HepG2 (cell line): ENCODE data around the gene C11orf54. TPM values are rescaled to one million over a fixed set of nuclear protein-coding genes. Genes with fewer than 3 reads are reported as not detected.
A peak's percentile ranks its signal among the peaks of the same experiment; 100 is the strongest.
"Not testable (repeated sequence)": the region's sequence is repeated elsewhere in the genome, so short reads cannot be mapped to it uniquely, and the experiment has no call there.

ENCODE experiments used
- ATAC-seq: fragments of 200-7000 bp; cut with Tn5 transposase; 3 replicates; pipeline ENCODE4 v1.9.1; 2020; ENCODE audit warnings: mild to moderate bottlenecking, moderate library complexity
- BruUV-seq: library from RNA; stranded (reverse); fragments of 400-500 nt; replicated peaks from 2 replicates; lab custom pipeline; 2021; lab: Mats Ljungman, UMichigan
- CTCF ChIA-PET: fragments of 300-600 bp; formaldehyde crosslinking; extraction: SDS; loops from one replicate; lab custom pipeline; 2021; ENCODE audit warnings: low total read pairs, inconsistent platforms, low intra/inter-chr PET ratio; lab: Yijun Ruan, JAX
- POLR2A ChIA-PET: fragments of 350-600 bp; sonication (Branson Sonifier 250); formaldehyde crosslinking; loops from one replicate; lab custom pipeline; 2020; ENCODE audit warnings: antibody characterized with exemption, inconsistent platforms; lab: Yijun Ruan, JAX
- DNase-seq: peaks from one replicate; pipeline ENCODE4 v3.0.0-alpha.2; 2015; ENCODE audit warnings: low spot score
- FAIRE-seq: peaks from 3 replicates; lab custom pipeline; 2011; peaks lifted over from hg19 to GRCh38; lab: Jason Lieb, UNC
- H2AFZ ChIP-seq: one replicate; pipeline ENCODE4 v1.6.1; 2011; ENCODE audit warnings: low read length, inconsistent platforms
- H3K27ac ChIP-seq: fragments of 300-600 bp; 3 replicates; pipeline ENCODE4 v1.8.0; 2011; ENCODE audit warnings: mixed run types, mild to moderate bottlenecking, mixed read lengths, low read length, inconsistent platforms; ENCODE audit not compliant: insufficient read depth; ENCODE audit errors: extremely low read length
- H3K27me3 ChIP-seq, 2 experiments: fragments of 200-600 bp in 1 of 2; 2 replicates in 1 of 2; 3 replicates in 1 of 2; pipeline versions ENCODE4 v1.6.0 to v1.8.0; 2011; ENCODE audit warnings: low read length in 2 of 2, mild to moderate bottlenecking in 2 of 2, moderate library complexity in 2 of 2, inconsistent platforms in 1 of 2; ENCODE audit not compliant: insufficient read depth in 2 of 2, control insufficient read depth in 1 of 2
- H3K36me3 ChIP-seq, 2 experiments: fragments of 200-600 bp in 1 of 2; replicated peaks in 1 of 2; 2 replicates in 1 of 2; 3 replicates in 1 of 2; pipeline versions ENCODE4 v1.5.1 to v1.8.0; 2011; ENCODE audit warnings: low read length in 2 of 2, inconsistent platforms in 1 of 2; ENCODE audit not compliant: insufficient read depth in 2 of 2, control insufficient read depth in 1 of 2
- H3K4me1 ChIP-seq: 2 replicates; pipeline ENCODE4 v1.5.1; 2012; ENCODE audit warnings: low read length, inconsistent platforms; ENCODE audit not compliant: insufficient read depth
- H3K4me2 ChIP-seq: 2 replicates; pipeline ENCODE4 v1.6.0; 2011; ENCODE audit warnings: low read depth, low read length, inconsistent platforms
- H3K4me3 ChIP-seq, 3 experiments: fragments of 200-600 bp in 1 of 3; sonication (generic), shearing (Covaris generic) in 1 of 3; replicated peaks in 1 of 3; 2 replicates each; pipeline ENCODE4 v1.5.1; 2011 to 2016; ENCODE audit warnings: low read length in 3 of 3, inconsistent platforms in 2 of 3, low read depth in 2 of 3, mild to moderate bottlenecking in 2 of 3, control low read depth in 1 of 3, mixed read lengths in 1 of 3; ENCODE audit not compliant: insufficient read depth in 1 of 3
- H3K79me2 ChIP-seq: one replicate; pipeline ENCODE4 v1.6.1; 2011; ENCODE audit warnings: low read length, inconsistent platforms; ENCODE audit not compliant: insufficient read depth
- H3K9ac ChIP-seq: 2 replicates; pipeline ENCODE4 v1.6.0; 2011; ENCODE audit warnings: mild to moderate bottlenecking, low read depth, low read length, inconsistent platforms; ENCODE audit not compliant: insufficient read depth
- H3K9me3 ChIP-seq: 2 replicates; pipeline ENCODE4 v1.5.1; 2012; ENCODE audit warnings: mild to moderate bottlenecking, low read length
- H4K20me1 ChIP-seq: 2 replicates; pipeline ENCODE4 v1.6.0; 2011; ENCODE audit warnings: inconsistent platforms, mild to moderate bottlenecking, low read length, moderate library complexity; ENCODE audit not compliant: insufficient read depth
- AGO2 ChIP-seq: fragments of 200-400 bp; formaldehyde crosslinking; optimal IDR thresholded peaks from 2 replicates; pipeline ENCODE3; 2017; ENCODE audit warnings: mild to moderate bottlenecking, low read depth, low read length, moderate library complexity
- ATF7 ChIP-seq, 2 experiments: fragments of 450-650 bp in 1 of 2; sonication (generic) in 1 of 2; formaldehyde crosslinking in 1 of 2; IDR thresholded peaks; 2 replicates each; pipeline versions ENCODE4 v1.4.0 to v1.6.1; 2016 to 2020; ENCODE audit warnings: antibody characterized with exemption in 1 of 2, mild to moderate bottlenecking in 1 of 2, missing genetic modification reagents in 1 of 2
- RBFOX2 ChIP-seq: fragments of 200-400 bp; formaldehyde crosslinking; IDR thresholded peaks from 2 replicates; pipeline ENCODE4 v1.6.1; 2017; ENCODE audit warnings: low read depth, mild to moderate bottlenecking, low read length
- ZNF546 ChIP-seq: sonication (generic); formaldehyde crosslinking; conservative IDR thresholded peaks from 2 replicates; pipeline ENCODE4 v1.8.1; 2023; ENCODE audit warnings: mild to moderate bottlenecking, missing genetic modification reagents
- ZNF598 ChIP-seq: sonication (generic); formaldehyde crosslinking; IDR thresholded peaks from 2 replicates; pipeline ENCODE4 v1.5.1; 2020; ENCODE audit warnings: mild to moderate bottlenecking, missing genetic modification reagents, borderline replicate concordance
- WGBS: methylation state at CpG from one replicate; pipeline ENCODE4 v1.1.6; 2017; ENCODE audit warnings: low lambda C conversion rate; 5-methylcytosine and 5-hydroxymethylcytosine counted together
- in situ Hi-C: cut with HindIII; loops from 2 replicates; pipeline ENCODE4 v1.10.0; 2017; ENCODE audit warnings: low pct_unique_long_range_greater_than_20kb; ENCODE audit not compliant: extremely low pct_ligation_motif_present
- intact Hi-C: fragments of 100-400 bp; cut with micrococcal nuclease; formaldehyde crosslinking; loops from one replicate; pipeline ENCODE4 v1.10.0; 2022; ENCODE audit not compliant: unreplicated experiment
- polyA plus RNA-seq, 8 experiments: library from polyadenylated mRNA; depleted of rRNA in 3 of 8; stranded (reverse) in 7 of 8; unstranded in 1 of 8; fragments of >200 nt; fragmentation: Illumina TruSeq in 4 of 8; extraction: Trizol in 4 of 8; gene quantifications; 2 replicates each; pipeline versions ENCODE4 v1.2.1 to v1.2.3, GENCODE V29; 2011 to 2016; ENCODE audit warnings: low read depth in 4 of 8, missing spikeins in 1 of 8, mixed read lengths in 1 of 8; ENCODE audit not compliant: insufficient read depth in 1 of 8
- total RNA-seq, 5 experiments: library from RNA; depleted of rRNA; stranded (reverse); fragments of >200 nt; fragmentation: Illumina TruSeq; extraction: Trizol; gene quantifications; 2 replicates each; pipeline ENCODE4 v1.2.3, GENCODE V29; 2016; ENCODE audit warnings: low read depth in 1 of 5
- TF ChIP-seq, protein P1 (sequence below): sonication (generic); formaldehyde crosslinking; IDR thresholded peaks from 2 replicates; pipeline ENCODE4 v1.4.0; 2020; ENCODE audit warnings: missing genetic modification reagents, borderline replicate concordance
- TF ChIP-seq, protein P2 (sequence below): sonication (generic); formaldehyde crosslinking; IDR thresholded peaks from 2 replicates; pipeline ENCODE4 v1.5.0; 2020; ENCODE audit warnings: mild to moderate bottlenecking, missing genetic modification reagents

Gene C11orf54
- total and polyA plus RNA-seq, 2 of the 13 experiments (the other 11 are each of a cell fraction or from before 2014, with no cell fraction given): 42.7 to 50.1 TPM

DNA sequence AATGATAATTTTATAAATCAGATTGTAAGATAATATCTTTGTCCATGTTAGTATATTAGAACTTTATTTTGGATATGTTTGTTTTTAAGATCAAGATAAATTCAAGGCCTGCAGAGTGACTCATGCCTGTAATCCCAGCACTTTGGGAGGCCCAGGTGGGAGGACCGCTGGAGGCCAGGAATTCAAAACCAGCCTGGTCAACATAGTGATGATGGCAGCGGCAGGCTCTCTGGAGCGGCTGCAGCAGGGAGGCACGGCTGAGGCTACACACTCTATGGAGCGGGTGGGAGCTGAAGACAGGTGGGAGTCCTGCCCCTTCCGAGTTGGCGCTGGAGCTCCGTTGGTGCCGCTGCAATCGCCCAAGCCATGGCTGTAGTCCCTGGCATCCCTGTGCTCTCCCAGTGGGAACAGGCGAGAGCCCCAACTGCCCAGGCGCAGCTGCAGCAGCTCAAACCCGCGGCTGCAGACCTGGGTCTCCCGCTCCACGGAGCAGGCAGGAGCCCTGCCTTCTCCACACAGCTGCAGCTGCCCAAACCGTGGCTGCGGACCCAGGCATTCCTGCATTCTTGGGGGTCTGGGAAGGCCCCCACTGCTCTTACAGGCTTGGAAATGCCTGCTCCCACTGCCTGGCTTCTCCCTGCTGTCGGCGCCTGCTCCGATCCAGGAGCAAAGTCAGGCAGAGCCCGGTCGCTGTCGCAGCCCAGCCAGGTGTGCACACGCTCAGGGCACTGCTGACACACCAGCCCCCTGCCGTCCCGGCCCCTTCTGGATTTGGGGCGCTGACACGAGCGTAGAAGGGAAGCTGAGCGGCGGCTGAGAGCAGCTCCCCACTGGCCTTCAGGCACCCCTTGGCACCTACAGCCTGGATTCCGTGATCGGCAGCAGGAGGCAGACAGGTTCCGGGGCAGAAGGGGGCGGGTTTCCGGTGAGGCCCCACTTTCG, 16.7 kb downstream of the C11orf54 start:
- POLR2A ChIA-PET: interaction anchor here (1.1 to 1.5 kb wide), 2 partner anchors 11 to 17 kb away, joined by 3 read pairs; partner anchors contain the start of genes C11orf54 and TAF1D
- in situ Hi-C loops: no loop called here
- Histone ChIP-seq H3K36me3 (peaks cover 11 to 45% of the 10 kb centered on the region in 2 experiments), H4K20me1 (no peaks in the 10 kb centered on the region)
- 99% methylated on average over 28 of the region's 38 CpGs for WGBS
- ATAC-seq: peak; percentile 46
- no peak for TF ChIP-seq ZNF546 (CRISPR knock-in tag)
- TF ChIP-seq, protein P1, sequence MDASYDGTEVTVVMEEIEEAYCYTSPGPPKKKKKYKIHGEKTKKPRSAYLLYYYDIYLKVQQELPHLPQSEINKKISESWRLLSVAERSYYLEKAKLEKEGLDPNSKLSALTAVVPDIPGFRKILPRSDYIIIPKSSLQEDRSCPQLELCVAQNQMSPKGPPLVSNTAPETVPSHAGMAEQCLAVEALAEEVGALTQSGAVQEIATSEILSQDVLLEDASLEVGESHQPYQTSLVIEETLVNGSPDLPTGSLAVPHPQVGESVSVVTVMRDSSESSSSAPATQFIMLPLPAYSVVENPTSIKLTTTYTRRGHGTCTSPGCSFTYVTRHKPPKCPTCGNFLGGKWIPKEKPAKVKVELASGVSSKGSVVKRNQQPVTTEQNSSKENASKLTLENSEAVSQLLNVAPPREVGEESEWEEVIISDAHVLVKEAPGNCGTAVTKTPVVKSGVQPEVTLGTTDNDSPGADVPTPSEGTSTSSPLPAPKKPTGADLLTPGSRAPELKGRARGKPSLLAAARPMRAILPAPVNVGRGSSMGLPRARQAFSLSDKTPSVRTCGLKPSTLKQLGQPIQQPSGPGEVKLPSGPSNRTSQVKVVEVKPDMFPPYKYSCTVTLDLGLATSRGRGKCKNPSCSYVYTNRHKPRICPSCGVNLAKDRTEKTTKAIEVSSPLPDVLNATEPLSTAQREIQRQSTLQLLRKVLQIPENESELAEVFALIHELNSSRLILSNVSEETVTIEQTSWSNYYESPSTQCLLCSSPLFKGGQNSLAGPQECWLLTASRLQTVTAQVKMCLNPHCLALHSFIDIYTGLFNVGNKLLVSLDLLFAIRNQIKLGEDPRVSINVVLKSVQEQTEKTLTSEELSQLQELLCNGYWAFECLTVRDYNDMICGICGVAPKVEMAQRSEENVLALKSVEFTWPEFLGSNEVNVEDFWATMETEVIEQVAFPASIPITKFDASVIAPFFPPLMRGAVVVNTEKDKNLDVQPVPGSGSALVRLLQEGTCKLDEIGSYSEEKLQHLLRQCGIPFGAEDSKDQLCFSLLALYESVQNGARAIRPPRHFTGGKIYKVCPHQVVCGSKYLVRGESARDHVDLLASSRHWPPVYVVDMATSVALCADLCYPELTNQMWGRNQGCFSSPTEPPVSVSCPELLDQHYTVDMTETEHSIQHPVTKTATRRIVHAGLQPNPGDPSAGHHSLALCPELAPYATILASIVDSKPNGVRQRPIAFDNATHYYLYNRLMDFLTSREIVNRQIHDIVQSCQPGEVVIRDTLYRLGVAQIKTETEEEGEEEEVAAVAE (CRISPR knock-in tag): no peak
- TF ChIP-seq ZNF598 (CRISPR knock-in tag): no peak
- no peak for TF ChIP-seq ATF7 (IDR thresholded peaks at IDR 0.05)
- no peak for TF ChIP-seq ATF7 (CRISPR knock-in tag; IDR thresholded peaks at IDR 0.05)
- TF ChIP-seq, protein P2, sequence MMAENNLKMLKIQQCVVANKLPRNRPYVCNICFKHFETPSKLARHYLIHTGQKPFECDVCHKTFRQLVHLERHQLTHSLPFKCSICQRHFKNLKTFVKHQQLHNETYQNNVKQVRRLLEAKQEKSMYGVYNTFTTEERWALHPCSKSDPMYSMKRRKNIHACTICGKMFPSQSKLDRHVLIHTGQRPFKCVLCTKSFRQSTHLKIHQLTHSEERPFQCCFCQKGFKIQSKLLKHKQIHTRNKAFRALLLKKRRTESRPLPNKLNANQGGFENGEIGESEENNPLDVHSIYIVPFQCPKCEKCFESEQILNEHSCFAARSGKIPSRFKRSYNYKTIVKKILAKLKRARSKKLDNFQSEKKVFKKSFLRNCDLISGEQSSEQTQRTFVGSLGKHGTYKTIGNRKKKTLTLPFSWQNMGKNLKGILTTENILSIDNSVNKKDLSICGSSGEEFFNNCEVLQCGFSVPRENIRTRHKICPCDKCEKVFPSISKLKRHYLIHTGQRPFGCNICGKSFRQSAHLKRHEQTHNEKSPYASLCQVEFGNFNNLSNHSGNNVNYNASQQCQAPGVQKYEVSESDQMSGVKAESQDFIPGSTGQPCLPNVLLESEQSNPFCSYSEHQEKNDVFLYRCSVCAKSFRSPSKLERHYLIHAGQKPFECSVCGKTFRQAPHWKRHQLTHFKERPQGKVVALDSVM (CRISPR knock-in tag): peak; percentile 55; the same call in 1 of the 2 replicates
- TF ChIP-seq AGO2: peak; percentile 60
- peak; percentile 41; the same call in 1 of the 2 replicates for TF ChIP-seq RBFOX2
- TF ChIP-seq, all 625 proteins: peak for 3
- Histone ChIP-seq H3K9ac (no peak overlapping the region), H3K4me1 (no peaks in the 10 kb centered on the region), H2AFZ (no peak overlapping the region), H3K4me2 (no peak overlapping the region), H3K9me3 (no peaks in the 10 kb centered on the region), H3K27me3 (no peaks in the 10 kb centered on the region; a peak in 1 of 5 replicates), H3K4me3 (no peak overlapping the region), H3K79me2 (no peaks in the 10 kb centered on the region), H3K27ac (no peak overlapping the region)
- intact Hi-C loops: no loop called here
- CTCF ChIA-PET: no interaction called here
- DNase-seq: no peak
- FAIRE-seq: no peak
- BruUV-seq: no TSS peak

DNA sequence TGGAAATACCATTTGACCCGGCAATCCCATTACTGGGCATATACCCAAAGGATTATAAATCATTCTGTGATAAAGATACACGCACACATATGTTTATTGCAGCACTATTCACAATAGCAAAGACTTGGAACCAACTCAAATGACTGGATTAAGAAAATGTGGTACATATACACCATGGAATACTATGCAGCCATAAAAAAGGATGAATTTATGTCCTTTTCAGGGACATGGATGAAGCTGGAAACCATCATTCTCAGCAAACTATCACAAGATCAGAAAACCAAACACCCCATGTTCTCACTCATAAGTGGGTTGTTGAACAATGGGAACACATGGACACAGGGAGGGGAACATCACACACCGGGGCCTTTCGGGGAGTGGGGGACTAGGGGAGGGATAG, 17.7 kb downstream of the C11orf54 start:
- FAIRE-seq, H4K20me1 ChIP-seq, H2AFZ ChIP-seq, H3K4me1 ChIP-seq, H3K9ac ChIP-seq, ATAC-seq, intact Hi-C loops, H3K4me3 ChIP-seq, H3K27me3 ChIP-seq, H3K79me2 ChIP-seq, DNase-seq, H3K27ac ChIP-seq, H3K9me3 ChIP-seq, BruUV-seq, CTCF ChIA-PET, H3K4me2 ChIP-seq, in situ Hi-C loops: not testable (repeated sequence)
- peaks cover 11 to 45% of the 10 kb centered on the region in 2 experiments for H3K36me3 ChIP-seq
- 97% methylated on average over 4 of the region's 4 CpGs for WGBS
- POLR2A ChIA-PET: interaction anchor here (1.1 to 1.5 kb wide), 3 partner anchors 12 to 19 kb away, joined by 3 read pairs; partner anchors contain the start of genes C11orf54 and TAF1D
